ENCODE measurements around the gene TP53RK. TPM values are rescaled to one million over a fixed set of nuclear protein-coding genes. Genes with fewer than 3 reads are reported as not detected.

Gene TP53RK
- total RNA-seq, 1 donor from 2014 or later: 12.0 TPM

DNA sequence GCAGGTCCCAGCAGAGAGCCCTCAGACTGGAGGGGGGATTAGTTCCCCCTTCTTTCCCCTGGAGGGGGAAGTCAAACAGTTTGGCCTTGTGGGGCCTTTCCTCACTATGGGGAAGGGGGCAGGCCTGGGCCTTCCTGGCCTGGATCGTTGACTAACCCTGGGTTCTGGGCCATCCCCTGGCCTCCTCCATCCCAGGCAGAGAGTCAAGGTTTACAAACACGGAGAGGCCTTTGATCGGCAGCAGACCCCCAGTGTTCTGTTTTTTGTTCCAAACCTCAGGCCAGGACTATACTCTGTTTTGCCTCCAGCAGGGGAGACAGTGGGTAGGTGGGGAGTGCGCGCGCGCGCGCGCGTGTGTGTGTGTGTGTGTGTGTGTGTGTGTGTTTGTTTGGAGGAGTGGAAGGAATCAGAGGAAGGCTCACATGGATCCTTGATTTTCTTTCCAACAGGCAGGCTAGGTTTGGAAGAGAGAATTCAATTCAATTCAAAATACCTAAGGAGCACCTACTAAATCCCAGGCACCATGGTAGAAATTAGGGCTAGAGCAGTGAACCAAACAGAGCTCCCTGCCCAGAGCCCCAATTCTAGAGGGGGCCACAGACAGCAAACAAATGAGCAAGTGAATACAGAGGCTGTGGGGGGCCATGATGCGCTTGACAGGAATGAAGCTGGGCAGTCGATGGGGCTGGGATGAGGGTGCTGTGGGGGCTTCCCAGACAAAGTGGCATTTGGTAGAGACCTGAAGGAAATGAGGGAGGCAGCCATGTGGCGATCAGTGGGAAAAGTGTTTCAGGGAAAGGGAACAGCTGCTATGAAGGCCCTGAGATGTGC, 14.8 kb downstream of the TP53RK start:
- Mint-ChIP-seq H3K4me3 (ENCODE audit: unreplicated experiment) (no peak overlapping the region), H3K36me3 (ENCODE audit: low read depth) (peaks cover 6% of the 10 kb centered on the region), H3K27me3 (ENCODE audit: low read depth) (no peaks in the 10 kb centered on the region), H3K4me1 (ENCODE audit: low read depth) (peaks cover 10% of the 10 kb centered on the region), H3K9me3 (ENCODE audit: low read depth) (peaks cover 16% of the 10 kb centered on the region), H3K27ac (ENCODE audit: unreplicated experiment) (no peak overlapping the region)
- TF ChIP-seq, protein P1, sequence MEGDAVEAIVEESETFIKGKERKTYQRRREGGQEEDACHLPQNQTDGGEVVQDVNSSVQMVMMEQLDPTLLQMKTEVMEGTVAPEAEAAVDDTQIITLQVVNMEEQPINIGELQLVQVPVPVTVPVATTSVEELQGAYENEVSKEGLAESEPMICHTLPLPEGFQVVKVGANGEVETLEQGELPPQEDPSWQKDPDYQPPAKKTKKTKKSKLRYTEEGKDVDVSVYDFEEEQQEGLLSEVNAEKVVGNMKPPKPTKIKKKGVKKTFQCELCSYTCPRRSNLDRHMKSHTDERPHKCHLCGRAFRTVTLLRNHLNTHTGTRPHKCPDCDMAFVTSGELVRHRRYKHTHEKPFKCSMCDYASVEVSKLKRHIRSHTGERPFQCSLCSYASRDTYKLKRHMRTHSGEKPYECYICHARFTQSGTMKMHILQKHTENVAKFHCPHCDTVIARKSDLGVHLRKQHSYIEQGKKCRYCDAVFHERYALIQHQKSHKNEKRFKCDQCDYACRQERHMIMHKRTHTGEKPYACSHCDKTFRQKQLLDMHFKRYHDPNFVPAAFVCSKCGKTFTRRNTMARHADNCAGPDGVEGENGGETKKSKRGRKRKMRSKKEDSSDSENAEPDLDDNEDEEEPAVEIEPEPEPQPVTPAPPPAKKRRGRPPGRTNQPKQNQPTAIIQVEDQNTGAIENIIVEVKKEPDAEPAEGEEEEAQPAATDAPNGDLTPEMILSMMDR (IDR thresholded peaks at IDR 0.05): no peak
- DNase-seq (ENCODE audit: low spot score): no peak

DNA sequence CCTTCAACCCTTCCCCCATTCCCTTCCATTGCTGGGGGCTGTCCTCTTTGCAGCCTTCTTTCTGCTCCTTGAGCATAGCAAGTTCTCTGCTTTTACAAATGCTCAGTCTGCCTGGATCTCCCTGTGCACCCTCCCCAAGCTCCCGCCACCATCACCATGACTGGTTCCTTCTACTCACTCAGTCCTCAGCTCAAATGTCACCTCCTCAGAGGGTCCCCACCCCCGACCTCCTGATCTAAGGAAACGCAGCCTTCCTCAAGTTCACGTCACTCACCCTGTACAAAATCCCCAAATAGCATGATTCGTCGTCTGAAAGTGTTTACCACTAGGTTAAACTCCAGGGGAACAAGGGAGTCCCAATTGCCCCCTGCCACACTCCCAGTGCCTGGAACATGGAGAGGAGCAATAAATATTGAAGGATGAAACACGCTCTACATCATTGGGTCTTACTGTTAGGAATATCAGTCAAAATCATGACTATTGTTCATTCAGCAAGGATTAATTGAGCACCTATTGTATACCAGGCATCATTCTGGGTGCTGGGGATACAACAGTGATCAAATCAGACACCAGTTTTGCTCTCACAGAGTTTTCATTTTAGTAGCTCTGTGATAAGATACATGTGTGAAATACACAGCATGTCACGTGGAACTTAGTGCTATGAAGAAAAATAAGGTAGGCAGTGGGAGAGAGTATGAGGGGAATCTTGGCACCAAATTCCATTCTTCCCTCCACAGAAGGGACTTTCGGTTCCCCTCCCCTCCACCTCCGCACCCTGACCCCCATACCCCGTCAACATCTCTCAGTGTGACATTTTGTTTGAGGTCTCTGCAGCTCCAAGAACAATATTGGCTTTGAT, 15.6 kb downstream of the TP53RK start:
- no peaks in the 10 kb centered on the region for H3K27me3 Mint-ChIP-seq (ENCODE audit: low read depth)
- no peak overlapping the region for H3K4me3 Mint-ChIP-seq (ENCODE audit: unreplicated experiment)
- H3K27ac Mint-ChIP-seq (ENCODE audit: unreplicated experiment): no peak overlapping the region
- H3K36me3 Mint-ChIP-seq (ENCODE audit: low read depth): peaks cover 10% of the 10 kb centered on the region
- no peak for DNase-seq (ENCODE audit: low spot score)
- peaks cover 20% of the 10 kb centered on the region for H3K9me3 Mint-ChIP-seq (ENCODE audit: low read depth)
- TF ChIP-seq, protein P1 (IDR thresholded peaks at IDR 0.05): no peak
- peaks cover 10% of the 10 kb centered on the region for H3K4me1 Mint-ChIP-seq (ENCODE audit: low read depth)

DNA sequence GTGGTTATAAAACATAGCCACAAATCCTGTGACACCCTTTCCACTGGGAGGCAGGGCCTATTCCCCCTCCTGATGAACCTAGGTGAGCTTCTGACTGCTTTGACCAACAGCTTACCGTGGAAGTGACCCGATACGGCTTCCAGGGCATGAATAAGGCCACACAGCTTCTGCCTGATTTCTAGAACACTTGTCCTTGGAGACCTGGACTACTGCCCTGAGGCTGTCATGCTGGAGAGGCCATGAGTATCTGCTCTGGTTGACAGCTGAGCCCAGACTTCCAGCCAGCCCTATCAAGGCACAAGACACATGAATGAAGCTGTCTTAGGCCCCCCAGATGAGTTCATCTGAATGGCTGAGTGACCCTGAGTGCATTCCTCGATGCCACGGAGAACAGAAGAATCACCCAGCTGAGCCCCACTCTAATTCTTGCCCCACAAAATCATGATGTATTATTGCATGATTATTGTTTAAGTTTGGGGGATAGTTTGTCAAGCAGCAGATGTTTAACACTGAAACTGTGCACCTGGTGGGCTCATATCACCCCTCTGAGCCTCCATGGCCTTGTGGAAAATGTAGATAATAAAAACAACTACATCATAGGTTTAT, 16.6 kb downstream of the TP53RK start:
- TF ChIP-seq, protein P1 (IDR thresholded peaks at IDR 0.05): no peak
- Mint-ChIP-seq H3K9me3 (ENCODE audit: low read depth) (peaks cover 20% of the 10 kb centered on the region), H3K4me3 (ENCODE audit: unreplicated experiment) (no peak overlapping the region), H3K4me1 (ENCODE audit: low read depth) (peaks cover 10% of the 10 kb centered on the region), H3K36me3 (ENCODE audit: low read depth) (peaks cover 15% of the 10 kb centered on the region), H3K27me3 (ENCODE audit: low read depth) (no peaks in the 10 kb centered on the region), H3K27ac (ENCODE audit: unreplicated experiment) (no peak overlapping the region)
- DNase-seq (ENCODE audit: low spot score): no peak

DNA sequence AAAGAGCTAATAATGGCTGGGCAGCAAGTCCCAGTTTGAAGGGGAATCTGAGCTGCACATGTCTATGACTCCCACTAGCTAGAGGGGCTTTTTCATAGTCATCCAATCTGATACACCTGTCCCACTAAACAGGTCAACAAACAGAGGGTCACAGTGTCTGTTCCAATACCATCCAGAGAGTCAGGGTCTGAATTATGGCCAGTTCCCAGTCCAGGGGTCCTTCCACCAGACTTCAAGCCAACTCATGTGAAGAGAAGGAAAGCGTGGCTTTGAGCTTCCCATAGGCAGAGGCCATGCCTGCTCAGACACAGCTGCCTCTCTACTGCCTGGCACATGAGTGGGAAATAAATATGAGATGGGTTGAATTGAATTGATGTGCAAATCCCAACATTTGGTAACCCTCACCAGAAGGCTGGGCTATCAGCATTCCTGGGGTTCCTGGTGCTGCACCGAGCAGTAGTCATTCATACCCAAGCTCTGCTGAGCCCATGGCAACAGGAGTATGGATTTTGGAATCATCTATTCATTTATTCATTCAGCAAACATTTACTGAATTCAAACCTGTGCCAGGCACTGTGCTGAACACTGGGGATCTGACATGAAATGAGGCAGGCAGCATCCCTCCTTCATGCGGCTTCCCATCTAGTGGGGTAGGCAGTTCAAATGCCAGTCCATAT, 17.2 kb downstream of the TP53RK start:
- DNase-seq (ENCODE audit: low spot score): no peak
- H3K9me3 Mint-ChIP-seq (ENCODE audit: low read depth): peaks cover 20% of the 10 kb centered on the region
- H3K36me3 Mint-ChIP-seq (ENCODE audit: low read depth): peaks cover 15% of the 10 kb centered on the region
- no peak overlapping the region for H3K4me3 Mint-ChIP-seq (ENCODE audit: unreplicated experiment)
- TF ChIP-seq, protein P1 (IDR thresholded peaks at IDR 0.05): no peak
- H3K4me1 Mint-ChIP-seq (ENCODE audit: low read depth): peaks cover 10% of the 10 kb centered on the region
- no peaks in the 10 kb centered on the region for H3K27me3 Mint-ChIP-seq (ENCODE audit: low read depth)
- no peak overlapping the region for H3K27ac Mint-ChIP-seq (ENCODE audit: unreplicated experiment)
